Breast epithelium (tissue), 3 donors: Measurements from ENCODE around the gene CDHR3.

Experiments
- CTCF ChIP-seq, 3 donors: fragments of 450-650 bp; IDR thresholded peaks; one replicate each; pipeline ENCODE4 v1.5.1; 2016 to 2017; ENCODE audit warnings: antibody characterized with exemption in 3 of 3, mild to moderate bottlenecking in 3 of 3, moderate library complexity in 3 of 3
- POLR2A ChIP-seq: fragments of 450-650 bp; IDR thresholded peaks from one replicate; pipeline ENCODE4 v1.6.1; 2016; ENCODE audit warnings: antibody characterized with exemption, mild to moderate bottlenecking, moderate library complexity
- POLR2AphosphoS5 ChIP-seq, 3 donors: sonication (generic); formaldehyde crosslinking; IDR thresholded peaks; one replicate each; pipeline ENCODE4 v1.6.1; 2017; ENCODE audit warnings: antibody characterized with exemption in 3 of 3

- TF ChIP-seq POLR2A (no peak), CTCF (IDR thresholded peaks at IDR 0.05) (no peak), POLR2AphosphoS5 (IDR thresholded peaks at IDR 0.05) (no peak)
Observed at GRCh38 chr7:106017657-106018056, 54.6 kb downstream of the CDHR3 start.
